Measurements from ENCODE around the gene LAPTM5.
"Not testable (repeated sequence)": the region's sequence is repeated elsewhere in the genome, so short reads cannot be mapped to it uniquely, and the experiment has no call there.

Gene LAPTM5

GRCh38 chr1:30768830-30769718 is 11.5 kb upstream of the LAPTM5 start:
- no peak for DNase-seq

GRCh38 chr1:30768159-30768829 is 10.7 kb upstream of the LAPTM5 start:
- DNase-seq: no peak

DNA sequence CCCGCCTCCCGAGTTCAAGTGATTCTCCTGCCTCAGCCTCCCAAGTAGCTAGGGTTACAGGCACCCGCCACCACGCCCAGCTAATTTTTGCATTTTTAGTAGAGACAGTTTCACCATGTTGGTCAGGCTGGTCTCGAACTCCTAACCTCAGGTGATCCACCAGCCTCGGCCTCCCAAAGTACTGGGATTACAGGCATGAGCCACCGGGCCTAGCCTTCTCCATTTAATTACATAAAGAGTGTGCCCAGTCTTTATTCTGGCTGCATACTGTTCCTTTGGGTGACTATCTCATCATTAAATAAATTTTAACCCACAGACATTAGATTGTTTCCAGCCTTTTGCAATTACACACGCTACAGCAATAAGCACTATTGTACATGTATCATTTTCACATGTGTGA is 9.4 kb upstream of the LAPTM5 start:
- not testable (repeated sequence) for DNase-seq

DNA sequence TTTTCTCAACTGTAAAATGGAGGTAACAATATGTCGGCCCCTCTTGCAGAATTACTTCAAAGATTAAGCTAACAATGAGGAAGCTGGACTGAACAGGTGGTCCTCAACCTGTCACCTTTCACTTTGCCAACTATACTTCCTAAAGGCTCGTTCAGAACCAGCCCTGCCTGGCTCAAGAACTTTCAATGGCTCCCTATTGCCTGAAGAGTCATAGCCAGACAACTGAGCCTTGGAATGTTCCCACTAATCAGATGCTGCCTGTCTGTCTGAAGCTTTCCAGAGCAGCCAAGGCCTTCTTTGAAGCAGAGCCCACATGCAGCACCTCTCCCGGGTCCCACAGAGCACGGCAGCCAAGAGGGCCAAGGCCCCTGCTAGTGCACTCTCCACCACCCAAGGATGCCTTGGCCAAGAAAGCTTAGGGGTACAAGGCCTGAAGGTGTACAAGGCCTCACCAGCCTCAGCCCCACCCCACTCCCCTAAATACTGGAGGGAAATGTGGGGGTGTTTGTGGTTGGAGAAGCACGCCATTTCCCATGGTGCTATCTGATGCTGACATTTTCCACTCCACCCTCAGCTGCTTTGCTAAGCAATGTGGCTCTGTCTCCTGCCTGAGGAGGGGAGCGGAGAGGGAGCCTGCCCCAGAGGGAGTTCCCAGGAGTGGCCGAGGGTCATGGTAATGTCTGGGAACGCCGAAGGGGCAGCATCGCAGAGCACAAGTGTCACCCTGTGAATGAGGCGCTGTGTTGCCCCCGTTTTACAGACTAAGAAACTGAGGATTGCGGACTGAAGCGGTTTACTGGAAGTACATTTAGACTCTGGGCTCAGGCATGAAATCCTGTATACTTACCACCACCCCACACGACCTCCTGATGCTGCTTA is 8.2 kb upstream of the LAPTM5 start:
- DNase-seq: no peak

- no peak for DNase-seq
Measured at GRCh38 chr1:30764939-30765555, 7.5 kb upstream of the LAPTM5 start.

- no peak for DNase-seq
Measured at GRCh38 chr1:30764396-30764795, 6.8 kb upstream of the LAPTM5 start.

DNA sequence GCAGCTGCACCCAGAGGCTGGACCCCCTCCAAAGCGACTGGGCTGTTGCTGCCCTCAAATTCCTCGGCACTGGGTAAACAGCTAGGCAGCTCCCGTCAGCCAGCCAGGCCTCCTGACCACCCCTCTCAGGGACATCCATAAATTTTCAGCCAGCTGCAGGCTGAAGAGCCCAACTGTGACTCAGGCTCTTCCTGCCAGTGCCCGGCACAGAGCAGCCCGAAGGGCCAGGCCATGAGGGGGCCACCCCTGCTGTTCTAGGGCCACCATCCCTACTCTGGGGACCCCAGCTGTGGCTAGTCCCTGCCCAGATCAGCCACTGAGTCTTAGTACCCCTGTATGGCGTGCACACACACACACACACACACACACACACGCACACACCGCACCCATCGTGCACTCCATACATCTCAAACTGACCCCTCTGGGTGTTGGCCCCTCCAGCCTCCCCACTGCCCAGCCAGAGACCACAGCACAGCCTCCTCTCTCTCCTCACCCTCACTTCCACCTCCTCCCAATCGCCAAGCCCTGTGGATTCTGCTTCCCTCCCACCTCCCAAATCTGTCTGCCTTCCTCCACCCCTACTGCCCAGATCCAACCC is 6.2 kb upstream of the LAPTM5 start:
- no peak for DNase-seq

DNA sequence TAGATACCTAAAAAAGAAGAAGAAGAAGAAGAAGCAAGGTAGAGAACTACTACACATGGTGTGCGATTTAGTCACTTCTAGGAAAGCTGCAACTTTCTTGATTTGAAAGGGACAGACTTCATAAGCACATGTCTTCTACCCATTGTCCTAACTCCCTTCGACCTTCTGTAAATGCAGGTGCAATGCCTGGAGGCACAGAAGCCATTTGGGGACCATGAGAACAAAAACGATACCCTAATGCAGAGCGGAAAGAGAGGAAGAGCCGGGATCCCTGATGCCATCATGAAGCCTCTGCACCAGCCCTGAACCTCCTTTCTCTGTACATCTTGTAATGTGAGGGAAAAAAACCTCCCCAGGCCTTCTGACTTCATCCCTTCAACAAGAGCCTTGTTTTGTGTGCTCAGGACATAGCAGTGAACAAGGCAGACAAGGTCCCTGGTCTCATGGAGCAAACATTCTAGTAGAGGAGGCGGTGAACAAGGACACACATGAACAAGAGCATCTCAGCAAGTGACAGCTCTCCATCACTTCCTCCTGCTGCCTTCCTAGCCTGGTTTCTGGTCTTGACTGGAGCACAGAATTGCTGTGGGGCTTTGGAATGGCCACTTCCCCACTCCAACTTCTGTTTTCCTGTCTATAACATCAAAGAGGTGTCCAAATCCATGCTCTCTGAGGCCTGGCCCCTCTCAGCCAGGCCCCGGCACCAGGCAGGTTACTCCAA is 5.5 kb upstream of the LAPTM5 start:
- DNase-seq: no peak

GRCh38 chr1:30762152-30762929 is 4.8 kb upstream of the LAPTM5 start:
- no peak for DNase-seq

- no peak for DNase-seq
Measured at GRCh38 chr1:30761381-30762151, 4.0 kb upstream of the LAPTM5 start.

DNA sequence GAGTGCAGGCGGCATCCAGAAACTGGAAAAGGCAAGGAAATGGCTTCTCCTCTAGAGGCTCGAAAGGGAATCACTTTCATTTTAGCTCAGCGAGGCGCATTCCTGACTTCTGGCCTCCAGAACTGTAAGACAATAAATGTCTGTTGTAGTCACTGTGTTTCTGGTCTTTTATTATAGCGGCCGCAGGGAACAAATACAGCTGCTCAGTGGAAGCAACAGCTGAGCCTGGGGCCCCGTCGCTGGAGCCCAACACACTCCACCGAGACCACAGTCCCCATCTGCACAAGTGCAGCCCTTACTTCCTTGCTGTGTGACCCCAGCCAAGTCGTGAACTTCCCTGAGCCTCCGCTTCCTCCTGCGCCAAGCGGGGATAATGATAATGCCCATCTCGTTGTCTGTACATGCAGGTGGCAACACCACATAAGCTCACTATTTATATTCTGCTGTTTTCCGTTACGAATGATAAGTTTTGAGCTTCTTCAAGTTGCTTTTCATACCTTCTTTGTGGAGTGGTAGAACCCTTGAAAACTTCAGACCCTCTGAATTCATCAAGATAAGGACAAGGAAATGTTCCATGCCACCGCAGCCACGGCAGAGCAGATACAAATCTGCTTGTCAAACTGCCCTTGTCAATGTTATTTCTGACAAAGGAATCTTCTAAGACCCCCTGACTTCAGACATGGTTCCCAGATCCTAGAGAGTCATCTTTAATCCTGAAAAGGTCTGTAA is 3.2 kb upstream of the LAPTM5 start:
- DNase-seq: no peak

GRCh38 chr1:30759718-30760281 is 2.2 kb upstream of the LAPTM5 start:
- DNase-seq: no peak

DNA sequence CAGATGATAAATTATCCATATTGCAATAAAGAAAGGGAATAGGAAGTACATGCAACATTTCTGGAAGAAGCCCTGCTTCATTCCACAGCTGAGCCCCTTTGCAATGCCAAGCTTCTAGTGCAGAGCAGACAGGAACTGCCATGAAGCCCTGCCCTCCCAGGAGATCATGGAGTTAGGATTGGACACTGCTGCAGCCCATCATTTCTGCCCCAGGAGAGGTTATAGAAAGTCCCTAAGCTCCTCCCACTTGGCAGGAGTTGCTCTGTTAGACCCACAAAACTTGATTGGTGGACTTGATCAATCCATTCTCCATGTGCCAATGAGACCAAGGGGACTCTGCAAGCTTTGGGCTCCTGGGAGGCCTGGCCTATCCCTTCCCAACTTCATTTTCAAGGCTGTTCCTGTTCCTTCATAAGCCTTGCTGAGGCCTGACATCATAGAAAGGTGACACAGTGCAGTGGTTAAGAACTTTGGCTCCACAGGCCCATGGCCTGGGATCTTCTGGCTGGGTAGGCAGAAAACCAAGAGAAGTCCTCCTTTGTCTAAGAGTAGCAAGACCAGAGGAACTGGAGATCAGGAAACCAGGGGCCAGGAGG is 1.3 kb upstream of the LAPTM5 start:
- DNase-seq: no peak

GRCh38 chr1:30758121-30758688 is 631 bp upstream of the LAPTM5 start:
- DNase-seq: no peak

DNA sequence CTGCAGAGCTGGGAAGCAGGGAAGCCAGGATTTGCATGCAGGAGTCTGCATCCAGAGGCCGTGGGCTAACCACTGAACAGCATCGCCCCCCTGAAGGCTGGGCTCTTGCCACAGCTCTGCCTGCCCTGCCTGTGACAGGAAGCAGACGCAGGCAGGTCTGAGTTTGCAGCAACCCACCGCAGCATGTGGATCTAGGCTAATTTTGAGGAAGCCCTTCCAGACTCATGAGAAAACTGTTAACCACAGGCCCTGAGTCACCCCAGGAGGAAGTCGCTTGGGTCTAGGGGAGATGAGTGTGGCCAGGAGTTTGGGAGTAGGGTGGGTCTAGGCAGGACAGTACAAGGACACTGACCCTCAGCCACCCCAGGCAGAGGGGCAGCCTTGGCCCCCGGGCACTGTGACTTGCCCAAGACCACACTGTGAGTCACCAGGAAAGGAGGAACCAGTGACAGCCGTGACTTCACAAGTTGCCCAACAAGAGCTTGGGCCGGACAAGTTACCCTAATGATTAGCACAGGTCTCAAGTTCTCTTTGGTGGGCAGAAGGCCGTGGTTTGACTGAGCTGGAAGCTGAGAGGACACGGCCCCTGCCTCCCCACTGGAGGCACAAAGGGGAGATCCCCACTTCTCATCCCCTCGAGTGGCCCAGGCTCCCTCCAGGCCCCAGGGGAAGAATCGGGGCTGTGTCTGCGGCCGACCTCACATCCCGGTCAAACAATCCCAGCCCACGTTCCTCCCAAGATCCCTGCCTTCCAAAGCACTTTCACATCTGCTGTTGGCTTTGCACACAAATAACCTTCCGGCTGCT is 826 bp downstream of the LAPTM5 start:
- DNase-seq: peak; percentile 45

DNA sequence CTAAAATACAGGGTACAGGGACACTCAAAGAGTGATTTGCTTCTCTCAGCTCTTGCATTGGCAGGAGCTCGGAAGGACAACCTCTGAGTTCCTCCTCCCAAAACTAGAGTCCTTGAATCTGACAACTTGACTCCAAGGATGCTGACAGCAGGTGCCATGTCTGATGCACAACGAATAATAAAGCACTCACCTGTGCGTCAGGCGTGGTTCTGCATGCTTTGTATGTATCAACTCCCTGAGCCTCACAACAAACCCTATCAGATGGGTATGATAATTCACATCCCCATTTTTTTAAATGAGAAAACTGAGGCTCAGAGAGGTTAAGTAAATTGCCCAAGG is 1.4 kb downstream of the LAPTM5 start:
- DNase-seq: no peak

GRCh38 chr1:30755746-30756145 is 1.8 kb downstream of the LAPTM5 start:
- DNase-seq: no peak

DNA sequence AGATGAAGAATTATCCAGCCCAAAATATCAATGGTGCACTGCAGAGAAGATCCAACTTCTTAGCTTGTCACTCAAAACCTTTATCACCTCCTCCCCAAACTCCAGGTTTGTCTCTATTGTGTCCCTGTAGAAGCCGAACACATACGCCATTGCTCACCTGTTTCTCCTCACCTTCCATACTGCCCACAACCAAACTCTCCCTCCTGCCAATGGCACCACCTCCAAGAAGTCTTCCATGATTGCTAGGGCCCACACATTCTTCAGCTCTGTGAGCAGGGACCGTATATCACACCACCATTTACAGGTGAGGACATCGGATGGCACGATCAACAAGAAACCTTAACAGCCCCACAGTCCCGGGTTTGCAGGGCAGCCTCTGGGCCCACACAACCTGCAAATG is 2.2 kb downstream of the LAPTM5 start:
- no peak for DNase-seq
